Mononuclear cell (primary cell): Measurements from ENCODE around the gene STK32B. TPM values are rescaled to one million over a fixed set of nuclear protein-coding genes. Genes with fewer than 3 reads are reported as not detected.

ENCODE experiments used
- H3K27me3 ChIP-seq: 2 replicates; pipeline ENCODE4 v1.6.0; 2011; ENCODE audit warnings: low read length, control low read depth; ENCODE audit not compliant: insufficient read depth
- H3K4me1 ChIP-seq: 2 replicates; pipeline ENCODE4 v1.5.1; 2011; ENCODE audit warnings: mild to moderate bottlenecking, low read length, control low read depth; ENCODE audit not compliant: insufficient read depth
- H3K4me3 ChIP-seq: 2 replicates; pipeline ENCODE4 v1.5.1; 2011; ENCODE audit warnings: mild to moderate bottlenecking, low read length, moderate library complexity
- H3K9me3 ChIP-seq: 2 replicates; pipeline ENCODE4 v1.5.1; 2011; ENCODE audit warnings: low read depth, mild to moderate bottlenecking, control low read depth, low read length
- total RNA-seq: library from RNA; depleted of rRNA; stranded (reverse); fragments of >200 nt; gene quantifications from one replicate; pipeline ENCODE4 v1.2.3, GENCODE V29; 2012

STK32B gene
- total RNA-seq, 1 donor: 0.63 TPM

DNA sequence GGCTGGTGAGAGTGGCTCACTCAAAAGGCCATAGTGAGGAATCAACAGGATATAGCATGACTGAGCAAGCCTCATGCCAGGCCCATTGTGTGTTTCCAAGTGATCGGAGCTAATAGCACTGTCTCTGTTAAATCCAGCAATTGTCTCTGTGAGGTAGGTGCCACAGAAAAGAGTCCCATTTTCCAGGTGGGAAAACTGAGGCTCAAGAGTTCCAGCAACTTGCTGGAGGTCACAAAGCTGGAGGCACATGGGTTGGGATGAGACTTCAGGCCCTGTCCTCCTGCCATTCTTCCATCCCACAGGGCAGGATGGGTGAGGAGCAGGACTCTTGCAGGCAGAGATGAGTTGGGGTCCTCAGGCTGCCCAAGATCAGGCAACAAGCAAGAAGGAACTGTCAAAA is 30.9 kb upstream of the STK32B start:
- H3K9me3 ChIP-seq: no peaks in the 10 kb centered on the region
- peaks cover 11% of the 10 kb centered on the region for H3K4me1 ChIP-seq

DNA sequence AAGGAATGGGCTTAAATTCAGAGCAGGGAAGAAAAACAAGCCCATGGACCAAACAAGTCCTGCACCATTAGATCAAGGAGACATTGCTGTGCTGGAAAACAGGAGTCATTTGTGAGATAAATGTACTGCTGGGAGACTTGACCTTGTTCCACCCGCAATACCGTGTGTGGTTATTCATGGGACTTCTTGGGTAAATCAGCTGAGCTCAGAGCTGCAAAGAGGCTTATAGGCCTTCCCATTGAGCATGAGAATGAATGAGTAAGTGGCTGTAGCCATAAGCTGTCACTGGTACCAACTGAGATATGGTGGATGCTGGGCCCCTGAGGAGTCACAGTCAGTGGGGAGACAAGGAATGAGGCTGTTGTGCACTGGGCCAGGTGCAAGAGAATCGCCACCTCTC is 29.7 kb upstream of the STK32B start:
- Histone ChIP-seq H3K4me3 (no peak overlapping the region), H3K4me1 (peaks cover 11% of the 10 kb centered on the region), H3K27me3 (peaks cover 4% of the 10 kb centered on the region), H3K9me3 (no peaks in the 10 kb centered on the region)

More for the DNA sequence above, 30.9 kb upstream of the STK32B start:
- peaks cover 4% of the 10 kb centered on the region for H3K27me3 ChIP-seq
- no peak overlapping the region for H3K4me3 ChIP-seq

DNA sequence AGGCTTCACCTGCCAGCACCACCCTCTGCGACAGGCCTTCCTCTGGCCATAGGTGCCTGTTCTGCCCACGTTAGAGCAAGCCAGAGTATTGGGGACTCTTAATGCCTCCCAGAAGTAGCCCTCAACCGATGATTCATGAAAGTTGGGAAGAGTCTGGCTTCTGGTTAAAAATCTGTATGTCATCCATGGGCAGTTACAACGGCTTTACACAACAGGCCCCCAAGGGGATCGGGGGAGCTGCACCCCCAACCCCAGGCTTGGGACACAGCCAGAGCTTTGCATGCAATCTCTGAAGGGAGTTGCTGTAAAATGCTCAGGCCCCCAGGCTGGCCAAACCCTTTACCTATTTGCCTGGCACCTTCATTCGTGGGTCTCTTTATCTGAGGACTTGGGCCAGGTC is 26.6 kb upstream of the STK32B start:
- no peaks in the 10 kb centered on the region for H3K4me1 ChIP-seq
- H3K27me3 ChIP-seq: no peaks in the 10 kb centered on the region
- H3K4me3 ChIP-seq: no peak overlapping the region
- no peaks in the 10 kb centered on the region for H3K9me3 ChIP-seq

DNA sequence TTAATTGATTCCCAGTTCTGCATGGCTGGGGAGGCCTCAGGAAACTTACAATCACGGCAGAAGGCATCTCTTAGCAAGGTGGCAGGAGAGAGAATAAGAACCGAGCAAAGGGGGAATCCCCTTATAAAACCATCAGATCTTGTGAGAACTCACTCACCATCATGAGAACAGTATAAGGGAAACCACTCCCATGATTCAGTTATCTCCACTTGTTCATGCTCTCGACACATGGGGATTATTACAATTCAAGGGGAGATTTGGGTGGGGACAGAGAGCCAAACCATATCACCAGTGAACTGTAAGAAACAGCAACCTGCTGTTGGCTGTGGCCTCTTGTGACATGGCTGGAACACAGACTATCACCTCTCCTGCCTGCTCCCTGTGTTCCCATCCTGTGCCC is 24.9 kb upstream of the STK32B start:
- H3K27me3 ChIP-seq: no peaks in the 10 kb centered on the region
- no peak overlapping the region for H3K4me3 ChIP-seq
- no peaks in the 10 kb centered on the region for H3K9me3 ChIP-seq
- no peaks in the 10 kb centered on the region for H3K4me1 ChIP-seq

DNA sequence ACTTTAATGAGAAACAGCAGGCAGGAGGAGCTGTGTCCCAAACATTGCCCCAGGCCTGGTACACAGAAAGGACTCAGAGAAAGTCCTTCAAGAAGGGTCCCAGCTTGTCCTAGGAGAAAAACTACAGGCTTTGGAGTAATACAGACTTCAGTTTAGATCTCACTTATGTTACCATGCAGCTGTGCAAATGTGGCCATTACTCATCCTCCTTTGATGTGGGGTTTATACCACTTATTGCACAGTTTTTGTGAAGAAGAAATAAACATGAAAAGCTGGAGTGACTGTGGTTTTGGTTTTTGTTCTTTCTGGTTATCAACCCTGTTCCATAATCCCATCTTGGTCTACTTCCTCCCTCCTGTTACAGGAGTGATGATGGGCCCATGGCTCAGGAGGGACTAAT is 23.9 kb upstream of the STK32B start:
- Histone ChIP-seq H3K4me3 (no peak overlapping the region), H3K4me1 (no peaks in the 10 kb centered on the region), H3K27me3 (no peaks in the 10 kb centered on the region), H3K9me3 (no peaks in the 10 kb centered on the region)

DNA sequence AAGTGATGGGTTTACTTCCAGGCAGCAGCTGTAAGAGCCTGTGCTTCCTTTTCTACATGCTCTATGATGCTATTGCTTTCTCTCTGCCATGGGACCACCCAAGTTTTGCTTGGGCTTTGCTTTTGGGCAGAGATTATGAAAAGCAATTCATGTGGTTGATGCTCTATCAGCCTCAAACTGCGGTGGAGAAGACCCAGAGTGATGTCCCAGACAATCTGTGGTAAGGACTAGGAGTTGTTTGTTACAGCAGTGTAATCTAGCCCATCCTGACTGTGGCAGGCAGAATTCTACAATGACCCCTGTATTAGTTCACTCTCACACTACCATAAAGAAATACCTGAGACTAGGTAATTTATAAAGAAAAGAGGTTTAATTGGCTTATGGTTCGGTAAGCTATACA is 22.8 kb upstream of the STK32B start:
- Histone ChIP-seq H3K27me3 (no peaks in the 10 kb centered on the region), H3K4me3 (no peak overlapping the region), H3K4me1 (peaks cover 10% of the 10 kb centered on the region), H3K9me3 (no peaks in the 10 kb centered on the region)

DNA sequence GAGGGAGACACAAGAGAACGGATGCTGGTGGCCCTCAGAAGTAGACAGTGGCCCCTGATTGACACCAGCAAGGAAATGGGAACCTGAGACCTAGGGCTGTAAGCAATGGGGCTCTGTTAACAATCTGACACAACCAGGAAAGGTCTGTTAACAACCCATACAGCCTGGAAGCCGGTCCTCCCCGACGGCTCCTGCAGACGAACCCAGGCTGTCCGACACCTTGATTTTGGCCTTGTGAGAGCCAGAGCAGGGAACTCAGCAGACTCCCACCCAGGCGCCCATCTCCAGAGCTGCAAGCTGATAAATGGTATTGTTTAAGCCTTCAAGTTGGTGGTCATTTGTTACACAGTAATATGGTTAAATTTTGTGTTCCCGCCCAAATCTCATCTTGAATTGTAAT is 21.8 kb upstream of the STK32B start:
- no peaks in the 10 kb centered on the region for H3K27me3 ChIP-seq
- H3K9me3 ChIP-seq: no peaks in the 10 kb centered on the region
- H3K4me1 ChIP-seq: peaks cover 20% of the 10 kb centered on the region
- H3K4me3 ChIP-seq: no peak overlapping the region

DNA sequence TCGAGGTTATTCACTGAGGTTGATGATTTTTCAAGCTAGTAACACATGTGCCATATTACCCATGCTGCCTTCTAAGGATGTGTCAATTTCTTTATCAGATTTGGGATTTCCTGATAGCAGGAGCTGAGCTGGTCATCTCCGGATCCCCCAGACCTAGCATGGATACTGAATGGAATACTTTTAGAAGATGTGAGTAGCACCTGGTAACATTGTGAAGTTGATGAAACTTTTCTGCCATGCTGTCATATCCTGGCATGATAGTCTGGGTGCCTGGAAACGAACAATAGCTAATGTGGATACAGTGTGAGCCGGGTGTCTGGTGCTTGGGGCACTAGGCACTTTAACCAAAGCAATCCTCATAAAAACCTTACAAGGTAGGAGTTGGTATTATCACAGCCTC is 21.1 kb upstream of the STK32B start:
- Histone ChIP-seq H3K4me1 (peaks cover 26% of the 10 kb centered on the region), H3K4me3 (no peak overlapping the region), H3K9me3 (no peaks in the 10 kb centered on the region), H3K27me3 (no peaks in the 10 kb centered on the region)

DNA sequence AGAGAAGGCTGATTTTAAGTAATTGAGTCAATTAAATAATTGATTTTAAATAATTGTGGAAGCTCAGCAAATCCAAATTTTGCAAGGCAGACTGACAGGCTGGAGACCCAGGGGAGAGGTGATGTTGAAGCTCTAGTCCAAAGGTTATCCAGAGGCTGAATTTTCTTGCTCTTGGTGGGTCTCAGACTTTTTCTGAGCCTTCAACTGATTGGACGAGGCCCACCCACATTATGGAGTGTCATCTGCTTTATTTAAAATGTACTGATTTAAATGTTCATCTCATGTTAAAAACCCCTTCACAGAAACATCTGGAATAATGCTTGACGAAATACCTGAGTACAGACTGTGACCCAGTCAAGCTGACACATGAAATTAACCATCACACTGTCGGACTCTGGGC is 20.4 kb upstream of the STK32B start:
- Histone ChIP-seq H3K4me3 (no peak overlapping the region), H3K27me3 (no peaks in the 10 kb centered on the region), H3K9me3 (no peaks in the 10 kb centered on the region), H3K4me1 (peaks cover 26% of the 10 kb centered on the region)

DNA sequence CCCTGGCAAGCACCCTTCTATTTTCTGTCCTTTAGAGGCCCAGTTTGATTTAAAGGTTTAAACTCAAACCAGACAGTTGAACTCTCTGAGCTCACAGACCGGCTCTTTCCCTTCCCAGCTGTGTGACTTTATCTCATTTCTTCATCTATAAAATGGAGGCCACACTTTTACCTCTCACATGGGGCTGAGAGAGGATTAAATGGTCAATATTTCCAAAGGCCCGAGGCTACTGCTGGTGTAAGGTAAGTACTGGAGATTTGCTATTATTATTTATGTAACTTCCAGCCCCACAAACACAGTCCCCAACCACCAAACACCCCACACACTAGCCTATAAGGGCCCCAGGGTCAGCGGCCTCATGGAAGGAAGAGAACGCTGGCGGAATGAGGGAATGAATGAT is 18.5 kb upstream of the STK32B start:
- Histone ChIP-seq H3K4me3 (no peak overlapping the region), H3K4me1 (peaks cover 45% of the 10 kb centered on the region)

DNA sequence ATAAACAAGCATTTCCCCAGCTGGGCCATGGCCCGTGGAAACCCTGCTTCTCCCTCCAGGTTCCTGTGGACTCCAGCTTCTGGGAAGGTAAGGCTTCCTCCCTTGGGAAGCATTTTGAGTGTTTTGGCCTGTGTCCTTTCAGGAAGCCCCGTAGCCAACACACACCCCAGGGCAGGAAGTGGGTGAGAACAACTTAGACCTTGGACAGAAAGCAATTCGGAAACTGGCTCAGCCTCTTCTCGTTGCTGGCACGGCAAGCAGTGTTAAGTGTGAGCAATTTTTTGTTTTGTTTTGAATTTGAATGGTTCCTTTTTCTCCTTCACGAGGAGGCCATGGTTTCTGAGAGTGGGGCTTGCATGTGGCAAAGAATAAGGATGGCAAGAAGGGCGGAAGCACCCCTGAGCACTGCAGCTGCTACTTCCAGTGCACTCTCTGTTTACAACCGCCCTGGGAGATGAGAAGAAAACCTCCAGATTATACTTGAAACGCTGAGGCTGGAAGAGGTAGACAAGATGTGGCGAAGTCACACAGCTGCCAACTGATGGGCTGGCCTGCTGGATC is 17.9 kb upstream of the STK32B start:
- H3K4me1 ChIP-seq: peaks cover 50% of the 10 kb centered on the region
- no peak overlapping the region for H3K4me3 ChIP-seq
- H3K9me3 ChIP-seq: no peaks in the 10 kb centered on the region
- no peaks in the 10 kb centered on the region for H3K27me3 ChIP-seq

More for the DNA sequence above, 18.5 kb upstream of the STK32B start:
- H3K9me3 ChIP-seq: no peaks in the 10 kb centered on the region
- no peaks in the 10 kb centered on the region for H3K27me3 ChIP-seq

DNA sequence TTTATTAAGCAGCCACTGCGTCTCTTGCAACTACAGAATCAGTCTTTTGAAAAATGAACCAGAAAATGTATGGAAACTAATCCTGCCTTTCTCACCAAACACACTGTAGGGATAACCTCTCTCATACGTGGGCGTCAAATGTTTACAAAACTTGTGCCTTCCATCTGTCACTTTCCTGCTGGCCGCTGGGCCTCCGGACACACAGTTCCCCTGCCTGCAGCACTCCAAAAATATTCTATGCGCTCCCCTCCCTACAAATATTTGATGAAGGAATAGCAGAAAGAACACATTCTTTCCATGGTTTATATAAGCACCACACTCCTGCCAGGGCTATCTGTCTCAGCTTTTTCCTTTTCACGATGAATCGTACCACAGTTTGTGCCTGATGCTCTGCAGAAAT is 17.1 kb upstream of the STK32B start:
- no peaks in the 10 kb centered on the region for H3K27me3 ChIP-seq
- H3K9me3 ChIP-seq: no peaks in the 10 kb centered on the region
- no peak overlapping the region for H3K4me3 ChIP-seq
- peaks cover 59% of the 10 kb centered on the region for H3K4me1 ChIP-seq

DNA sequence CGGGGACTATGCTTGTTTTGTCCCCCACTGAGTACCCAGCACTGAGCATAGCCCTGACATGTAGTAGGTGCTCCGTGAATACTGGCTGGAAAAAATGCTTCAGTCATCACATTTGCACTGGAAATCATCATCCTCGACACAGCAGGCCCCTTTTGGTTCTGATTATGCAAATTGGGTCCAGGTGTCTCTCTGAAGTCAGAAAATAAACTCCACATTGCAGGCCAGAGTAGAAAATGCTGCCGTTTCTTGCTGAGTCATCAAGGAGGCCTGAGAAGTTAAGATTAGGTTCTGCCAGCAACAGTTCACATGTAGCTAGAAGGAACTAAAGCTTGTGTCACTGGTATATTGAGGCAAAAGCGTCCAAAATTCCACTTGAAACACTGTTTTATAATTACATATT is 15.0 kb upstream of the STK32B start:
- Histone ChIP-seq H3K4me3 (no peak overlapping the region), H3K9me3 (no peaks in the 10 kb centered on the region), H3K27me3 (no peaks in the 10 kb centered on the region), H3K4me1 (peaks cover 72% of the 10 kb centered on the region)

DNA sequence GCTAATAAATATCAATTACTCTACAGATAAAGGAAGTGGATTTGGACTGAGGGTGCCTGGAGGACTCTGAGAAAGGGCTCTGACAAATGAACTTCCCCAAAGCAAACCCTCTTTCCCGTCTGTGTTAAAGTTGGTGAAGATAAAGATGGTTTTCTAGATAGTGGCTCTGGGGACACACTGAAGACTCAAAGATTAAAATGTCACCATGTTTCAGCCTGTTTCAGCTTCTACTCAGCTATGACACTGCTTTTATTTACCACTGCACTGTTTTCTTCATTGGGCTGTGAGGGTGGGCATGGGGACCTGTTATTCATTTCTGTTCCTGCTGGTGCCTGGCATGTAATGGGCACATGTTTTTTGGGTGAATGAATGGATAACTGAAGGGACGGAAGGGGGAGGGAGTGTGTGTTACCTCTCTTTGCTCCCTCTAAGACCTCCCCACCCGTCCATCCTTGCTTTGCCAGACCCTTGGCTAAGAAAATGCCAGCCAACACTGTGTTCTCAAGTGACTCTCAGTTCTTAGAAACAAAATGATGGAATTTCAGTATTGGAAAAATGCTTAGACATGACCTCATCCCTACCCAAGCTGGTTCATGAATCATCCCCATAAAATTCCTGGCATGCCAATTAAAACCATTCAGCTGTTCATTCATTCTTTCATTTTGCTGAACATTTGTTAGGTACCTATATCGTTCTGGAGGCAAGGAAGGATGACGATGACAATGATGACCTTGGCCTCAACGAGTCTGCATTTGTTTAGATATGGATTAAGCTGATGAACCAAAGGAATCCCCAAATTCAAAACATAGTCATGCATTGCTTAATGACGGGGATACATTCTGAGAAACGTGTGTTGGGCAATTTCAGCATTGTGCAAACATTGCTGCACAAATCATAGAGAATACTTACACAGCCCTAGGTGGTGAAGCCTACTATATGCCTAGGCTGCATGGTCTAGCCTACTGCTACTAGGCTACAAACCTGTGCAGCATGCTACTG is 13.4 kb upstream of the STK32B start:
- H3K9me3 ChIP-seq: no peaks in the 10 kb centered on the region
- H3K4me1 ChIP-seq: peaks cover 73% of the 10 kb centered on the region
- no peak overlapping the region for H3K4me3 ChIP-seq
- no peaks in the 10 kb centered on the region for H3K27me3 ChIP-seq

DNA sequence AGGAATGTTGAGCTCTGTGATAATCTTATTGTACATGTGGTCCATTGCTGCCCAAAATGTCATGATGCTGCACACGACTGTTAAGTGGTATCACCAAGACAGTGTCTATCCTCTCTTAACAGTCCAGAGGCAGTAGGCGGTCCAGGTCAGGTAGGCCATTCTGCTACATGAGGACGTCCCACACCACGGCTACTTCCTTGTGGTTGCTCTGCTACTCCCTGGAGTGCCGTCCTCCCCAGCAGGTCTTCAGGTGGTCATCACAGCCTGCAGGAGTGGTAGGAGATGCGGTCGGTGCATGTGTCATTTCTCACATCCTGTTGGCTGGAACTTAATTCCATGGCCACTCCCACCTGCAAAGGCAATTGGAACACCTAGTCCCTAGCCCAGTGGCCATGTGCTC is 11.5 kb upstream of the STK32B start:
- H3K9me3 ChIP-seq: no peaks in the 10 kb centered on the region
- H3K27me3 ChIP-seq: no peaks in the 10 kb centered on the region
- H3K4me1 ChIP-seq: peaks cover 69% of the 10 kb centered on the region
- no peak overlapping the region for H3K4me3 ChIP-seq
